ENCODE measurements around the gene LLGL2.
A peak's percentile ranks its signal among the peaks of the same experiment; 100 is the strongest.

Gene LLGL2

GRCh38 chr17:75493476-75494129, 31.9 kb upstream of the LLGL2 start:
- no peak for DNase-seq

- no peak for DNase-seq
These were observed 31.1 kb upstream of the LLGL2 start for GRCh38 chr17:75494326-75494877.

GRCh38 chr17:75496005-75496404, 29.5 kb upstream of the LLGL2 start:
- no peak for DNase-seq

- no peak for DNase-seq
These were observed 27.3 kb upstream of the LLGL2 start for GRCh38 chr17:75498039-75498725.

GRCh38 chr17:75498726-75499213, 26.7 kb upstream of the LLGL2 start:
- no peak for DNase-seq

- DNase-seq, result no peak
These were observed 26.0 kb upstream of the LLGL2 start for GRCh38 chr17:75499313-75500022.

GRCh38 chr17:75500419-75501216, 24.9 kb upstream of the LLGL2 start:
- DNase-seq, result no peak

- peak; percentile 77 to 87 for DNase-seq
These were observed 24.0 kb upstream of the LLGL2 start for GRCh38 chr17:75501378-75502071.

- DNase-seq, result no peak
These were observed 23.3 kb upstream of the LLGL2 start for GRCh38 chr17:75502072-75502720.

- DNase-seq, result no peak
These were observed 22.7 kb upstream of the LLGL2 start for GRCh38 chr17:75502721-75503329.

GRCh38 chr17:75503337-75503950, 22.1 kb upstream of the LLGL2 start:
- no peak for DNase-seq

- no peak for DNase-seq
These were observed 21.5 kb upstream of the LLGL2 start for GRCh38 chr17:75503976-75504346.

GRCh38 chr17:75504347-75505151, 20.9 kb upstream of the LLGL2 start:
- DNase-seq, result no peak

GRCh38 chr17:75505152-75505409, 20.4 kb upstream of the LLGL2 start:
- no peak for DNase-seq

- DNase-seq, result no peak
These were observed 19.9 kb upstream of the LLGL2 start for GRCh38 chr17:75505640-75506039.

- no peak for DNase-seq
These were observed 19.4 kb upstream of the LLGL2 start for GRCh38 chr17:75506134-75506533.

GRCh38 chr17:75506888-75507287, 18.6 kb upstream of the LLGL2 start:
- no peak for DNase-seq

GRCh38 chr17:75507733-75508719, 17.5 kb upstream of the LLGL2 start:
- DNase-seq, result peak; percentile 77 to 82

GRCh38 chr17:75508931-75509361, 16.6 kb upstream of the LLGL2 start:
- DNase-seq, result no peak

Measured in hippocampal formation (tissue), 2 donors.